Left ventricle myocardium inferior (tissue), 1 donor: ENCODE results near the gene PRKCE. TPM values are rescaled to one million over a fixed set of nuclear protein-coding genes. Genes with fewer than 3 reads are reported as not detected.

Experiments
- DNase-seq: peaks from one replicate; pipeline ENCODE4 v3.0.0-alpha.2; 2020
- H3K27ac ChIP-seq: fragments of 200-600 bp; replicated peaks from 2 replicates; pipeline ENCODE4 v1.8.0; 2021
- H3K27me3 ChIP-seq: fragments of 200-600 bp; 2 replicates; pipeline ENCODE4 v1.8.0; 2021; ENCODE audit warnings: low read depth
- H3K36me3 ChIP-seq: fragments of 200-600 bp; 2 replicates; pipeline ENCODE4 v1.8.0; 2021
- H3K4me1 ChIP-seq: fragments of 200-600 bp; 2 replicates; pipeline ENCODE4 v1.8.0; 2021
- H3K4me3 ChIP-seq: fragments of 200-600 bp; 2 replicates; pipeline ENCODE4 v1.8.0; 2021; ENCODE audit warnings: mild to moderate bottlenecking, moderate library complexity
- H3K9me3 ChIP-seq: fragments of 200-600 bp; replicated peaks from 2 replicates; pipeline ENCODE4 v1.8.0; 2021
- CTCF ChIP-seq: fragments of 200-600 bp; IDR thresholded peaks from 2 replicates; pipeline ENCODE4 v1.8.0; 2021; ENCODE audit warnings: antibody characterized with exemption, mild to moderate bottlenecking, borderline replicate concordance
- intact Hi-C: fragments of 100-400 bp; cut with micrococcal nuclease; formaldehyde crosslinking; loops from one replicate; pipeline ENCODE4 v1.11.0; 2022
- total RNA-seq: library from RNA; stranded (reverse); fragmentation: NEBNext Ultra II Directional; extraction: Animal tissue kit (Norgen Biotek cat#: 25700); gene quantifications from one replicate; pipeline ENCODE4 v1.2.1, GENCODE V29; 2021
- donor health status: DM: no; HTN: yes; CAD: no; lungs with severe emphysema.

PRKCE gene
- total RNA-seq, 1 donor from 2014 or later: 14.7 TPM

GRCh38 chr2:45748239-45748638 is 96.8 kb downstream of the PRKCE start:
- Histone ChIP-seq H3K4me3 (no peak overlapping the region), H3K36me3 (no peaks in the 10 kb centered on the region), H3K4me1 (peaks cover 25% of the 10 kb centered on the region), H3K27ac (no peak overlapping the region), H3K9me3 (peaks cover 5% of the 10 kb centered on the region), H3K27me3 (no peaks in the 10 kb centered on the region)
- TF ChIP-seq CTCF: no peak
- no peak for DNase-seq
- intact Hi-C loops: no loop called here

GRCh38 chr2:45750001-45750400 is 98.5 kb downstream of the PRKCE start:
- H3K27me3 ChIP-seq: no peaks in the 10 kb centered on the region
- H3K4me3 ChIP-seq: no peak overlapping the region
- TF ChIP-seq CTCF: no peak
- no peaks in the 10 kb centered on the region for H3K36me3 ChIP-seq
- peaks cover 26% of the 10 kb centered on the region for H3K4me1 ChIP-seq
- no peak for DNase-seq
- peaks cover 5% of the 10 kb centered on the region for H3K9me3 ChIP-seq
- intact Hi-C loops: no loop called here
- no peak overlapping the region for H3K27ac ChIP-seq

- Histone ChIP-seq H3K9me3 (peaks cover 5% of the 10 kb centered on the region), H3K27ac (no peak overlapping the region), H3K4me3 (no peak overlapping the region), H3K36me3 (no peaks in the 10 kb centered on the region), H3K27me3 (no peaks in the 10 kb centered on the region), H3K4me1 (peaks cover 23% of the 10 kb centered on the region)
- no peak for TF ChIP-seq CTCF
- DNase-seq: no peak
- intact Hi-C loops: no loop called here
Observed at GRCh38 chr2:45750484-45750883, 99.0 kb downstream of the PRKCE start.

GRCh38 chr2:45753381-45753780 is 101.9 kb downstream of the PRKCE start:
- Histone ChIP-seq H3K27me3 (no peaks in the 10 kb centered on the region), H3K9me3 (no peaks in the 10 kb centered on the region), H3K27ac (no peak overlapping the region), H3K4me3 (no peak overlapping the region), H3K4me1 (peaks cover 22% of the 10 kb centered on the region), H3K36me3 (no peaks in the 10 kb centered on the region)
- DNase-seq: no peak
- intact Hi-C loops: no loop called here
- TF ChIP-seq CTCF: no peak

- Histone ChIP-seq H3K4me3 (no peak overlapping the region), H3K27me3 (no peaks in the 10 kb centered on the region), H3K27ac (no peak overlapping the region), H3K9me3 (no peaks in the 10 kb centered on the region), H3K4me1 (peaks cover 30% of the 10 kb centered on the region), H3K36me3 (no peaks in the 10 kb centered on the region)
- TF ChIP-seq CTCF: no peak
- DNase-seq: no peak
- intact Hi-C loops: no loop called here
Observed at GRCh38 chr2:45754131-45755010, 102.9 kb downstream of the PRKCE start.
